IMR-90 (cell line): ENCODE measurements around the gene SIM2.

Experiments used
- CEBPB ChIP-seq: IDR thresholded peaks from 2 replicates; pipeline ENCODE4 v1.6.1; 2012; ENCODE audit warnings: low read depth, low read length, improper control_type of control experiment
- ELK1 ChIP-seq: fragments of 150-350 bp; IDR thresholded peaks from 2 replicates; pipeline ENCODE4 v1.6.1; 2016; ENCODE audit warnings: low read depth, mild to moderate bottlenecking, low read length, moderate library complexity, borderline replicate concordance
- FOS ChIP-seq: fragments of 150-350 bp; IDR thresholded peaks from 2 replicates; pipeline ENCODE4 v1.6.1; 2016; ENCODE audit warnings: low read depth, low read length
- MAZ ChIP-seq: IDR thresholded peaks from 2 replicates; pipeline ENCODE4 v1.6.1; 2012; ENCODE audit warnings: low read depth, mild to moderate bottlenecking, low read length, improper control_type of control experiment, moderate library complexity, borderline replicate concordance
- POLR2A ChIP-seq: IDR thresholded peaks from 2 replicates; pipeline ENCODE4 v1.6.1; 2012; ENCODE audit warnings: mild to moderate bottlenecking, low read depth, low read length
- RAD21 ChIP-seq: IDR thresholded peaks from 2 replicates; pipeline ENCODE4 v1.6.1; 2012; ENCODE audit warnings: low read length, improper control_type of control experiment
- RCOR1 ChIP-seq: IDR thresholded peaks from 2 replicates; pipeline ENCODE4 v1.6.1; 2012; ENCODE audit warnings: mild to moderate bottlenecking, low read length, improper control_type of control experiment; ENCODE audit not compliant: insufficient replicate concordance
- RFX5 ChIP-seq: IDR thresholded peaks from 2 replicates; pipeline ENCODE4 v1.8.0; 2012; ENCODE audit warnings: low read depth, mild to moderate bottlenecking, low read length, moderate library complexity
- SMC3 ChIP-seq: fragments of 150-350 bp; IDR thresholded peaks from 2 replicates; pipeline ENCODE4 v1.6.1; 2016; ENCODE audit warnings: low read depth, mild to moderate bottlenecking, antibody characterized with exemption, low read length, moderate library complexity
- TF ChIP-seq, protein P1 (sequence below): conservative IDR thresholded peaks from 2 replicates; pipeline ENCODE4 v1.5.1; 2012; ENCODE audit warnings: mild to moderate bottlenecking, low read depth, low read length, improper control_type of control experiment
- TF ChIP-seq, protein P2 (sequence below): fragments of 150-350 bp; IDR thresholded peaks from 2 replicates; pipeline ENCODE4 v1.6.1; 2017; ENCODE audit warnings: mild to moderate bottlenecking, antibody characterized with exemption, low read length, low read depth

GRCh38 chr21:36698981-36699545, at the start of gene SIM2:
- TF ChIP-seq POLR2A (no peak), RAD21 (no peak), RFX5 (no peak), ELK1 (no peak), FOS (no peak), RCOR1 (no peak), CEBPB (no peak), SMC3 (no peak), MAZ (no peak)
- TF ChIP-seq, protein P1, sequence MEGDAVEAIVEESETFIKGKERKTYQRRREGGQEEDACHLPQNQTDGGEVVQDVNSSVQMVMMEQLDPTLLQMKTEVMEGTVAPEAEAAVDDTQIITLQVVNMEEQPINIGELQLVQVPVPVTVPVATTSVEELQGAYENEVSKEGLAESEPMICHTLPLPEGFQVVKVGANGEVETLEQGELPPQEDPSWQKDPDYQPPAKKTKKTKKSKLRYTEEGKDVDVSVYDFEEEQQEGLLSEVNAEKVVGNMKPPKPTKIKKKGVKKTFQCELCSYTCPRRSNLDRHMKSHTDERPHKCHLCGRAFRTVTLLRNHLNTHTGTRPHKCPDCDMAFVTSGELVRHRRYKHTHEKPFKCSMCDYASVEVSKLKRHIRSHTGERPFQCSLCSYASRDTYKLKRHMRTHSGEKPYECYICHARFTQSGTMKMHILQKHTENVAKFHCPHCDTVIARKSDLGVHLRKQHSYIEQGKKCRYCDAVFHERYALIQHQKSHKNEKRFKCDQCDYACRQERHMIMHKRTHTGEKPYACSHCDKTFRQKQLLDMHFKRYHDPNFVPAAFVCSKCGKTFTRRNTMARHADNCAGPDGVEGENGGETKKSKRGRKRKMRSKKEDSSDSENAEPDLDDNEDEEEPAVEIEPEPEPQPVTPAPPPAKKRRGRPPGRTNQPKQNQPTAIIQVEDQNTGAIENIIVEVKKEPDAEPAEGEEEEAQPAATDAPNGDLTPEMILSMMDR: no peak
- TF ChIP-seq, protein P2, sequence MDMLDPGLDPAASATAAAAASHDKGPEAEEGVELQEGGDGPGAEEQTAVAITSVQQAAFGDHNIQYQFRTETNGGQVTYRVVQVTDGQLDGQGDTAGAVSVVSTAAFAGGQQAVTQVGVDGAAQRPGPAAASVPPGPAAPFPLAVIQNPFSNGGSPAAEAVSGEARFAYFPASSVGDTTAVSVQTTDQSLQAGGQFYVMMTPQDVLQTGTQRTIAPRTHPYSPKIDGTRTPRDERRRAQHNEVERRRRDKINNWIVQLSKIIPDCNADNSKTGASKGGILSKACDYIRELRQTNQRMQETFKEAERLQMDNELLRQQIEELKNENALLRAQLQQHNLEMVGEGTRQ: no peak
